ENCODE measurements around the gene FLYWCH1. TPM values are rescaled to one million over a fixed set of nuclear protein-coding genes. Genes with fewer than 3 reads are reported as not detected.

Gene FLYWCH1
- total RNA-seq, 2 donors from 2014 or later = 65.6 to 72.8 TPM

GRCh38 chr16:2867987-2868789, 43.5 kb upstream of the FLYWCH1 start:
- DNase-seq (ENCODE audit: low spot score) (peak; percentile 80), ATAC-seq (ENCODE audit: insufficient number of reproducible peaks, low FRiP score, low read depth) (peak; percentile 86)
- Histone ChIP-seq H3K27me3 (replicated peaks; ENCODE audit: insufficient read depth) (no peaks in the 10 kb centered on the region), H3K4me1 (ENCODE audit: control insufficient read depth in 1 of 2, low read depth in 2 of 2) (peaks cover 4 to 5% of the 10 kb centered on the region in 2 donors), H3K4me3 (peak overlapping the region; percentile 75), H3K9me3 (no peaks in the 10 kb centered on the region), H3K36me3 (no peaks in the 10 kb centered on the region), H3K27ac (peak overlapping the region; percentile 86 to 87)
- TF ChIP-seq CTCF (IDR thresholded peaks at IDR 0.05) = peak; percentile 94

DNA sequence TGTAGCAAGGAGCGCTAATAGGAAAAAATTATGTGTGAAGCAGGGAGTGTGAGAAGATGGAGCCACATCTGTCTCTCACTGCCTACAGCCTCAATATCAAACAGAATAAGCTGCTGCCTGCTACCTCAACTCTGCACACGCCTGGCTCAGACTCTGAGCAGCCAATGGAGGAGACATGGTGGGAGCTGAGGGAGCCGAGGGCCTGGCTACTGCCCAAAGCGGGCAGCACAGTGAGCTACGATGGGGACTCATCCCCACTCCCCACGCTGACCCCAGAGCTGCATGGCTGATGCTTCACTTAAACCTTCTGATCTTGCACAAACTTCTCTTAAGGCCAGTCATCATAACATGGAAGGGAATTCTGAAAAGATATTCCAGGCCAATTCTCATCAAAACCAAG, 39.8 kb upstream of the FLYWCH1 start:
- no peak for TF ChIP-seq CTCF (IDR thresholded peaks at IDR 0.05)
- ATAC-seq (ENCODE audit: insufficient number of reproducible peaks, low FRiP score, low read depth) = no peak
- no peaks in the 10 kb centered on the region for H3K27me3 ChIP-seq (replicated peaks; ENCODE audit: insufficient read depth)
- H3K4me3 ChIP-seq = no peak overlapping the region
- H3K27ac ChIP-seq = no peak overlapping the region
- peaks cover 4 to 10% of the 10 kb centered on the region in 2 donors for H3K4me1 ChIP-seq (ENCODE audit: control insufficient read depth in 1 of 2, low read depth in 2 of 2)
- no peak for DNase-seq (ENCODE audit: low spot score)
- H3K36me3 ChIP-seq = no peaks in the 10 kb centered on the region
- no peaks in the 10 kb centered on the region for H3K9me3 ChIP-seq

DNA sequence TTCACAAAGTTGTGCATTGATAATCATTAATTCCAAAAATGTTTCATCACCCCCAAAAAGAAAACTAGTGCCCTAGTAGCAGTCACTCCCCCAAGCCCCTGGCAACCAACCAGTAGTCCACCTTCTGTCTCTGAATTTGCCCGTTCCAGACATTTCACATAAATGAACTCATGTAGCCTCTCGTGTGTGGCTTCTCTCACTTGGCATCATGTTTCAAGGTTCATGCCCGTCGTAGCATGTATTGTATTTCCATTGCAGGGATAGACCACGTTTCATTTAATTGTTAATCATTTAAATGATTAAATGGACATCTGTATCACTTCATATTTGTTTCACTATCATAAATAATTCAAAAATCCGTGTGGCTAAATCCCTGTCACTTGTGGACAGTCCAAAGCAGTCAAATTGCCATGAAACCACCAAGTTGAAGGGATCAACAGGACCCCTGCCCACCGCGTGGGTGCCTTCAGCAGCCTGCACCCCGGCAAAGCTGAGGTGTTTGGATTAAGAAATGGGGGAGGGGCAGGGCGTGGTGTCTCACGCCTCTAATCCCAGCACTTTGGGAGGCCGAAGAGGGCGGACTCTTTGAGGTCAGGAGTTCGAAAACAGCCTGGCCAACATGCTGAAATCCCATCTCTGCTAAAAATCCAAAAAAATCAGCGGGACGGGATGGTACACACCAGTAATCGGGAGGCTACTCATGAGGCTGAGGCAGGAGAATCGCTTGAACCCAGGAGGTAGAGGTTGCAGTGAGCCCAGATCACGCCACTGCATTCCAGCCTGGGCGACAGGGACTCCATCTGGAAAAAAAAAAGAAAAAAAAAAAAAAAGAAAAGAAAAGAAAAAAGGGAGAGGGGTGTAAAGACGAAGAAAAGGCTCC, 37.5 kb upstream of the FLYWCH1 start:
- Histone ChIP-seq H3K36me3 (no peaks in the 10 kb centered on the region), H3K27me3 (replicated peaks; ENCODE audit: insufficient read depth) (no peaks in the 10 kb centered on the region), H3K27ac (no peak overlapping the region), H3K4me1 (ENCODE audit: control insufficient read depth in 1 of 2, low read depth in 2 of 2) (peaks cover 0 to 5% of the 10 kb centered on the region in 2 donors), H3K4me3 (no peak overlapping the region), H3K9me3 (no peaks in the 10 kb centered on the region)
- no peak for TF ChIP-seq CTCF (IDR thresholded peaks at IDR 0.05)
- DNase-seq (ENCODE audit: low spot score) (no peak), ATAC-seq (ENCODE audit: insufficient number of reproducible peaks, low FRiP score, low read depth) (peak; percentile 3)

- peak; percentile 88 for TF ChIP-seq CTCF (IDR thresholded peaks at IDR 0.05)
- peak; percentile 16 for DNase-seq (ENCODE audit: low spot score)
- Histone ChIP-seq H3K4me3 (no peak overlapping the region), H3K27me3 (replicated peaks; ENCODE audit: insufficient read depth) (no peaks in the 10 kb centered on the region), H3K27ac (no peak overlapping the region), H3K4me1 (ENCODE audit: control insufficient read depth in 1 of 2, low read depth in 2 of 2) (peaks cover 0 to 5% of the 10 kb centered on the region in 2 donors), H3K36me3 (no peaks in the 10 kb centered on the region), H3K9me3 (no peaks in the 10 kb centered on the region)
- peak; percentile 79 for ATAC-seq (ENCODE audit: insufficient number of reproducible peaks, low FRiP score, low read depth)
These were observed 36.8 kb upstream of the FLYWCH1 start for GRCh38 chr16:2874912-2875362.

Data from thoracic aorta (tissue), 2 donors.